HUDEP-2 (cell line): ENCODE data around the gene FBXO48.

ENCODE experiments used
- DNase-seq, 76 experiments: peaks; one replicate each; lab custom pipeline; 2025; ENCODE audit not compliant: unreplicated experiment in 76 of 76; lab: John Stamatoyannopoulos, UW

FBXO48 gene

GRCh38 chr2:68414876-68415275 lies 52.2 kb downstream of the FBXO48 start:
- DNase-seq = peak in 1 of 76 experiments; percentile 7

- no peak for DNase-seq
These were observed 52.6 kb downstream of the FBXO48 start for GRCh38 chr2:68414452-68414851.

- DNase-seq = no peak
These were observed 53.6 kb downstream of the FBXO48 start for GRCh38 chr2:68413466-68413865.

DNA sequence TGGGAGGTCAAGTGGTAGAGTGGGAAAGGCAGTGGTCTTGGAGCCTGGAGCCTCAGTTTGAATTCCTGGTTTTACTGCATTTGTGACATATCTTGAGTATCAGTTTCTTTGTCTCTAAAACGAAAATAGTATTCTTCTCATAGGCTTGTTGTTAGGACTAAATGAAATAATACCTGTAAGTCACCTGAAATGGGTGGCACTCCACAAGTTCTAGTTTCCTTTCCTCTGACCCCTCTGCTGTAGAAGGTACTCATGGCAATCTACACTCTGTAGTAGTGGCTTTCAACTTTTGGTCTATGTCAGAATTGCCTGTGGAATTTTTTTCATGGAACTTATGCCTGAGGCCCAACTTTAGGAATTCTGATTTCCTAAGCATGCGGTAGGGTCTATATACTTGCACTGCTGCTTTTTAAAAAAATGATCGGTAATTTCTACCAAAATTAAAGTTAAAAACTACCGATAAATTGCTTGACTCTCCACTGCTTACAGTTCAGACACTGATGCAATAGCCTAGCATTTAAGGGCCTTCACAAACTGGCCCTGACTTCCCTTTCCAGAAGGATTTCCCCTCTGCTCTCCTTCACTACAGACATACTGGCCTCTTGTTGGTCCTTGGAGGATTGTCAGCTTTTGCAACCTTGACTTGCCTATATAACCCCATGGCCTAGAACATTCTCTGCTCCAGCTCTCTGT lies 54.8 kb downstream of the FBXO48 start:
- DNase-seq = no peak

- DNase-seq = no peak
These were observed 55.5 kb downstream of the FBXO48 start for GRCh38 chr2:68411397-68412126.
